Stimulated activated CD4-positive, alpha-beta T cell treated with anti-CD3 and anti-CD28 coated beads, Interleukin-4, amount 100 ng/mL, for 1 hour (primary cell): Measurements from ENCODE around the gene ACTR1A.
A peak's percentile ranks its signal among the peaks of the same experiment; 100 is the strongest.
"Not testable (repeated sequence)": the region's sequence is repeated elsewhere in the genome, so short reads cannot be mapped to it uniquely, and the experiment has no call there.

Source experiments
- DNase-seq: peaks from one replicate; pipeline ENCODE4 v3.0.0-alpha.2; 2020

ACTR1A gene

GRCh38 chr10:102480396-102480795 lies 22.1 kb downstream of the ACTR1A start:
- DNase-seq: no peak

DNA sequence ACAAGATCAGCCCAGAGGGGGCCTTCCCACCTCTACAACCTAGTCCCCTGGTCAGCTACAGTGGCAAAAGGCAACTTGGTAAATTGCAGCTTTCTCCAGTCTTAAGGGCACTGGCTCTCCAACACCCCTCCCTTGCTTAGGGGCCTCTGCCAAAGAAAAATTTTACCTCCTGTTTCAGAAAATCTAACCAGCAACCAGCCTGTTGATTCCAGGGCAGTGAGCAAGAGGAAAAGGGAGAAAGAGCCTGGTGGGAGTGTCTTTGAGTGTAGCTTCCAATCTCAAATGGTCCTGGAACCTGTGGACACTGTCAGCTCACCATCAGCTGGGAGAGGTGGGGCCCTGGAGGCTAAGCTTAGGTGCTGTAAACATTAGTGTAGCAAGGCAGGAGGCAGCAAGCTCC lies 22.9 kb downstream of the ACTR1A start:
- no peak for DNase-seq

DNA sequence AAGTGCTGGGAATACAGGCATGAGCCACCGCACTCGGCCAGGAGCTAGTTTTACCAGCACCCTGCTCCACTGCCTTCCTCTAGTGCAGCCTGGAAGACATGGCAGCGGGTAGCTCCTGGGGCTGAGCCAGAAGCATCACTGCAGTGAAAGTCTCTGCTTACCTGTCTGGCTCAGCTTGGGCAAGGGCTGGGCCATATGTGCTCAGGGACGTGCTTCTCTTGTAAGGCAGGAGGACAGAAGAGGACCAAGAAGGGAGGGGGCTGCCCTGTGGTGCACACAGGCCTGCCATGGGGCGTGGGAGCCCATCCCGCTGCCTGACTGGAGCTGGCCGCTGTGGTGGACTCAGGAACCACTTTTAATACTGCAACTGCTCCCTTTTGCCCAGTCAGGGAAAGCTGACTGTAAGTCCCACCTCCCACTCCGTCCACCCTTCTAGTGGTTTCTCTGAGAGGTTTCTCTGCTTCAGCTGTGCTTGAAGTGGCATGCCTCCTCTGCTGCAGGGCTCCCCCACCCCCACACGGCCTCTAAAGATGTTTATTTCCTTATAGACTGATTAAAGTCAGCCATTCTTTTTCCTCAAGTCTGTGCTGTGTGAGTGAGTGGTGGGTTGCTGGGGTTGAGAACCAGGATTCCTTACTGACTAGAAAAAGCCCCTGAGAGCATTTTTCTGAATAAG lies 25.9 kb downstream of the ACTR1A start:
- no peak for DNase-seq

GRCh38 chr10:102475451-102476040 lies 27.0 kb downstream of the ACTR1A start:
- no peak for DNase-seq

- DNase-seq: peak; percentile 13
Measured at GRCh38 chr10:102473445-102474331, 28.8 kb downstream of the ACTR1A start.

GRCh38 chr10:102470579-102471546 lies 31.6 kb downstream of the ACTR1A start:
- no peak for DNase-seq

GRCh38 chr10:102468683-102469082 lies 33.8 kb downstream of the ACTR1A start:
- no peak for DNase-seq

- no peak for DNase-seq
Measured at GRCh38 chr10:102467971-102468438, 34.5 kb downstream of the ACTR1A start.

GRCh38 chr10:102467318-102467717 lies 35.2 kb downstream of the ACTR1A start:
- DNase-seq: no peak

DNA sequence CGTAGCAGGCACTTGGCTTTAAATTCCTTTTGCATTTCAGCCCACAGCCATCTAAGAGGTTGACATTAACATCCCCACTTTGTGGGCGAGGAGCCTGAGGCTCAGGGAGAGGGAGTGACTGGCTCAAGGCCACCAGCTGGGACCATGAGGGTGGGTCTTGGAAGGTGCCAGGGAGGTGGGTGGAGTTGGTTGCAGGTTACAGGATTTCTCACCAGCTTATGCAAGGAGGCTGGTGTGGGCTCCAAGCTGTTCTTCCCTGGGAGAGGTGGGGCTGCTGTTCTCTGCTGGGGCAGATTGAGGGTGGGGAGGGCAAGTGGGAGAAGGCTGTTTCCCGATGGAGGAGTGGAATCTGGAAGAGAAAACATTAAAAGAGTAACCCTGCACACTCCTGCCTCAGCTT lies 37.0 kb downstream of the ACTR1A start:
- DNase-seq: no peak

DNA sequence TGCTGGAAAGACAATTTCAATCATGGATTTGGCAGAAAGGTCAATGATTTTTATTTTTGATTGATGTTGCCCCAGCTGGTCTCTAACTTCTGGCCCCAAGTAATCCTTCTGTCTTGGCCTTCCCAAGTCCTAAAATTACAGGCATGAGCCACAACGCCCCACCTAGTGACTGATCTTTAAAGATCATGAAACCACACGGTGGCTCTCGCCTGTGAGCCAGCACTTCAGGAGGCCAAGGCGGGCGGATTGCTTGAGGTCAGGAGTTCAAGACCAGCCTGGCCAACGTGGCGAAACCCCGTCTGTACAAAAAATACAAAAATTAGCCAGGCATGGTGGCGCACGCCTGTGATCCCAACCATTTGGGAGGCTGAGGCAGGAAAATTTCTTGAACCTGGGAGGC lies 38.5 kb downstream of the ACTR1A start:
- no peak for DNase-seq

DNA sequence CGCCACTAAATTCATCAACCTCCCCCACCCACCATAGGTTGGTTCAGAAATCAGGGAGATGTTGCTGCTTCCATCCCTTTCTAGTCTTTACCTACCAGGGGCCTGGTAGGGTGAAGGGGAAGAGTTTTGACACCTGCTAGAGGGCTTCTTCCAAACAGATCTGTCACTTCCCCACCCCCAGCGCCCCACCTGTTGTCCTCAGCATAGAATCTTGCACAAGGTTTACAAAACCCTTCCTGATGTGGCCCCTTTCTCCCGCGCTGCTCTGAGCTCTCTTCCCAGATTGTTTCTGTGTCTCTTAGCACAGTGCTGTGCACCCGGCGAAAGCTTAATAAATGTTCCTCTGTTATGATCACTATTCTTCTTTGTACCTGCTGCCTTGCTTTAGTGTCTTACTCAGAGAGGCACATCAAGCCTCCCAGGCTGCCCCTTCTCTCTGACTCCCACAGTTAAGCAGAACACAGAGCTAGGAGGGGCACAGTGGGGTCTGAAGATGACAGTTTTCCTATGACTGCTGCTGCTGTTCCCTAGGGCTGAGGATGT lies 39.9 kb downstream of the ACTR1A start:
- DNase-seq: no peak

DNA sequence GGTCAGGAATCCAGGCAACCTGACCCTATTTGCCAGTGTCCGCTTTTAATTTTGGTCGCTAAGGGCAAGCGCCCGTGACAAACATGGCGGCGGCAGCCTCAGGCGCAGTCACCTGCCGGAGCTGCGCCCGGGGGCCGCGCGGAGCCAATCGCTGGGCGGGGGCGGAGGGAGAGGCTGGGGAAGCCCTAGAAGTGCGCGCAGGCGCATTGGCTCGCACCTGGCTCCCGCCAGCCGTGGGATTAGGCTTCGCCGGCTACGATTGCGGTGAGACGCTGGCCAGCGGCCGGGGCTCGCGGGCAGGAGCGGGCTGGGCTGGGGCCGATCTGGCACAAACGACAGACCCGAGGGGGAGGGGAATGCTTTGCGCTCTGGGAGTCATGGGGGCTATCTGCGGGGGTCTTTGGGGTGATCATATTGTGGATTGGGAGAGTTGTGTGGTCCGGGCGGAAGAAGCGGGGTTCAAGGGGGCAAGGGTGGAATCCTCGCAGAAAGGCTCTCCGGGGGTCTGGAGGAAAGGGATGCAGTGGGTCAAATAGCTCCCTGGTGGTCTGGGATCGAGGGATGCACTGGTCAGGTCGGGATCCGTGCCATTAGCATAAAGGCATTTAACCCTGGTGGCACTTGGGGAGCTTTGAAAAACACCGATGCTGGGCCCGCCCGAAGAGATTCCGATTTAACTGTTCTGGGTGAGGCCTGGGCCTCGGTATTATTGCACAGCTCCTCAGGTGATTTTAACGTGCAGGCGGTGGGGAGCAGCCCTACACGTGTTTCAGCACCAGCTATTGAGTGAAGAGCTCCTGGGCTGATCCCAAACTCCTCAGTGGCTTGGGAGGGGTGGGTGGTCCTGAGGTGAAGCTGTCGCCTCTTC lies 41.1 kb downstream of the ACTR1A start:
- peak; percentile 96 for DNase-seq

DNA sequence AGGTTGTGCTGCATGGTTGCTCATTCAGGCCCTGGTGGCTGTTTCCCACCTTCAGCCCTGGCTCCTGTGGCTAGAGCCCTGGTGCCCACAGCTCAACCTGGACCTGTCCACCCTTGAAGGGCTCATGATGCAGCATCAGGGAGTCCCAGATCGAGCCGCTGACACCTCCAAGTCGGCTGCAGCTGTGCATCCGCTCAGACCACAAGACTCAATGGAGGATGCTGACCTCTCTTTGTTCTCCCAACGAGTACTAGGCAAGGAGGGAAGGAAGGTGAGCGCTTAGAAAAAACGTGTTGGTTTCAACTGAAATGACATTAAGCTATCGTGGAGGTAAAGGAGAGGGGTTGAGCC lies 41.7 kb downstream of the ACTR1A start:
- peak; percentile 13 for DNase-seq

GRCh38 chr10:102458656-102459055 lies 43.9 kb downstream of the ACTR1A start:
- no peak for DNase-seq

DNA sequence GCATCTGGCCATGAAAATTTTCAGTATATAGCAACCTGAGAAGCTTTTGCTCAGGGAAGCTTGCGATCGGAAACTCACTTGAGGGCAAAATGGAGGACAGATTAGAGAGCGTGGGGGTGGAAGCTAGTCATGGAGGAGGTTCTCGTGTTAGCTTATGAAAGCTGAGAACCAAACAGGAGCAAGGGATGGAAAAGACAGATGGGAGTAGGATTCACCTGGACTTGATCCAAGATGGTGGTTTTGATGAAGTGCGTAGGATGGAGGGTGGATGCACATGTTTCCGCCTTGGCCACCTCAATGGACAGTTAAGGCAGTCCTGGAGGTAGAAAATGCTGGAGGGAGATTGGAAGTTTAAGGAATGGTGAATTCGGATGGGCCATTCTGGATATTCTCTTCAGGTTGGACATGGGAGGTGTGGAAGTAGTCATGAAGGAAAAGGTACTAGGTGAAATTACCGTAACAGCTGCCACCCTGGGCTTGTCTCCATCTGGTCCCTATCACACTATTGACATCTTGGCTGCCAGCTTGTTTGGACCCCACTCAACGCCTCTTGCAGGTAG lies 44.8 kb downstream of the ACTR1A start:
- no peak for DNase-seq

DNA sequence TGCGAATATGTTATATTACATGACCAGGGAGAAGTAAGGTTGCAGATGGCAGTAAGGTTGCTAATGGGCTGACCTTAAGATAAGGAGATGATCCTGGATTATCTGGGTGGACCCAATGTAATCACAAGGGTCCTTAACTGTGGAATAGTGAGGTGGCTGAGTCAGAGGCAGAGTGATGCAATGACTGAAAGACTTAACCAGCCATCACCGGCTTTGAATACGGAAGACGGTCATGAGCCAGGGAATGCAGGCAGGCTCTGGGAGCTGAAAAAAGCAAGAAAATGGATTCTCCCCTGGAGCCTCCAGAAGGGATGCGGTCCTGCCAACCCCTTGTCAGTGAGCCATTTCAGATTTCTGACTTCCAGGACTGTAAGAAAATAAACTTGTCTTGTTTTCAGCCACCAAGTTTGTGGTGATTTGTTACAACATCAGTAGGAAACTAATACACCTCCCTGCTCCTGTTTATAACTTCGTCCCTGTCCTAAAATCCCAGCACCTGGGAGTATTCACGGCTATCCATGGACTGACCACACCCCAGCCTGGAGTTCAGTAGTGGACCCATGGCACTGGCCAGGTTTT lies 46.5 kb downstream of the ACTR1A start:
- DNase-seq: no peak

GRCh38 chr10:102454662-102455487 lies 47.6 kb downstream of the ACTR1A start:
- not testable (repeated sequence) for DNase-seq

GRCh38 chr10:102453502-102453901 lies 49.0 kb downstream of the ACTR1A start:
- no peak for DNase-seq
